PC-3 (cell line): ENCODE measurements around the gene DPCD.

ENCODE experiments used
- EZH2 ChIP-seq: fragments of 300-600 bp; sonication (generic); IDR thresholded peaks from one replicate; pipeline ENCODE4 v1.6.1; 2017; ENCODE audit warnings: antibody characterized with exemption, mild to moderate bottlenecking, low read length; ENCODE audit not compliant: unreplicated experiment
- EZH2phosphoT487 ChIP-seq: fragments of 300-600 bp; sonication (generic); IDR thresholded peaks from 2 replicates; pipeline ENCODE4 v1.6.1; 2018; ENCODE audit warnings: mild to moderate bottlenecking, antibody characterized with exemption, low read length, borderline replicate concordance
- TF ChIP-seq, protein P1 (sequence below): fragments of 300-600 bp; sonication (generic); conservative IDR thresholded peaks from 2 replicates; pipeline ENCODE4 v1.5.1; 2017; ENCODE audit warnings: antibody characterized with exemption, low read depth, mild to moderate bottlenecking, low read length

DNA sequence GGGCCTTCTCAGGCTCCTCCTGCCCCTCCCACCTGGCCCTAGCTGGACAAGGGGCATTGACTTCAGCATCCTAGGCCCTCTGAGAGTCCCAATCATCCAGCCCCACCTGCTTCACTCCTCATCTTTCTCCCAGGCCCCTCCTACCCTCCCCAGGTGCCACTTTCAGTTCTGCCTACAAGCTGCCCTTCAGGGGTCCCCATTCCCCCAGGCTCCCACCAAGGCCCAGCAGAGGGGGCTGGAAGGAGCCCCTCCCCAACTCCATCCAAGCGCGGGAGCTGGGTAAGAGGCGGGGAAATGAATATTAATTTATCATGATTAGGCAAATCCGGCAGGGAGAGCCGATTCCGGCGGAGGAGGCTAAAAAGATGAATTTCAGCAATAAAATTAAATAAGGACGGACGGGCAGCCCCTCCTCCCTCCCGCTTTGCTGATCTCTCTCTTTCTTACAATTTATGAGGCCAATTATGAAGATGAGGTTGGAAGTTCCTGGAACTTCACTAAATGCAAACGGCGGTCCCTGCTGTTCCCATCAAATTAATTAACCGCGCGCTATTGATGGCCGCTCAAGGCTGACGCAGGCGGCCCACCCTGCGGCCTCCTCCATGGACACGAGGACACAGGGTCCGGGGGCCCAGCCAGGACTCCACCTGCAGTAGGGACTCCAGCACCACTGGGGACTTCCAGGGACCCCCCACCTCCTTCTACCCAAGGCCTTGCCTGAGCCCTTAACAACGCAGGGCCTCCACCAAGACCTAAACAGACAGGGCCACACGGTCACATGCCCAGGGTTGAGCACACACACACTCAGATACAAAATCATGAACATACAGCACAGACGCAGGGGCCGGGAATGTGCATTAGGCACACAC lies 14.0 kb upstream of the DPCD start:
- TF ChIP-seq, protein P1, sequence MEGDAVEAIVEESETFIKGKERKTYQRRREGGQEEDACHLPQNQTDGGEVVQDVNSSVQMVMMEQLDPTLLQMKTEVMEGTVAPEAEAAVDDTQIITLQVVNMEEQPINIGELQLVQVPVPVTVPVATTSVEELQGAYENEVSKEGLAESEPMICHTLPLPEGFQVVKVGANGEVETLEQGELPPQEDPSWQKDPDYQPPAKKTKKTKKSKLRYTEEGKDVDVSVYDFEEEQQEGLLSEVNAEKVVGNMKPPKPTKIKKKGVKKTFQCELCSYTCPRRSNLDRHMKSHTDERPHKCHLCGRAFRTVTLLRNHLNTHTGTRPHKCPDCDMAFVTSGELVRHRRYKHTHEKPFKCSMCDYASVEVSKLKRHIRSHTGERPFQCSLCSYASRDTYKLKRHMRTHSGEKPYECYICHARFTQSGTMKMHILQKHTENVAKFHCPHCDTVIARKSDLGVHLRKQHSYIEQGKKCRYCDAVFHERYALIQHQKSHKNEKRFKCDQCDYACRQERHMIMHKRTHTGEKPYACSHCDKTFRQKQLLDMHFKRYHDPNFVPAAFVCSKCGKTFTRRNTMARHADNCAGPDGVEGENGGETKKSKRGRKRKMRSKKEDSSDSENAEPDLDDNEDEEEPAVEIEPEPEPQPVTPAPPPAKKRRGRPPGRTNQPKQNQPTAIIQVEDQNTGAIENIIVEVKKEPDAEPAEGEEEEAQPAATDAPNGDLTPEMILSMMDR = no peak
- TF ChIP-seq EZH2 (no peak), EZH2phosphoT487 (no peak)
